GM19372 (cell line): ENCODE data around the gene PCDHGA2.
A peak's percentile ranks its signal among the peaks of the same experiment; 100 is the strongest.
"Not testable (repeated sequence)": the region's sequence is repeated elsewhere in the genome, so short reads cannot be mapped to it uniquely, and the experiment has no call there.

Source experiments
- ATAC-seq: cut with Tn5 transposase; IDR thresholded peaks from one replicate; pipeline ENCODE4 v1.9.1; 2021; ENCODE audit warnings: mild to moderate bottlenecking, low read depth, moderate library complexity; ENCODE audit not compliant: unreplicated experiment

Gene PCDHGA2

DNA sequence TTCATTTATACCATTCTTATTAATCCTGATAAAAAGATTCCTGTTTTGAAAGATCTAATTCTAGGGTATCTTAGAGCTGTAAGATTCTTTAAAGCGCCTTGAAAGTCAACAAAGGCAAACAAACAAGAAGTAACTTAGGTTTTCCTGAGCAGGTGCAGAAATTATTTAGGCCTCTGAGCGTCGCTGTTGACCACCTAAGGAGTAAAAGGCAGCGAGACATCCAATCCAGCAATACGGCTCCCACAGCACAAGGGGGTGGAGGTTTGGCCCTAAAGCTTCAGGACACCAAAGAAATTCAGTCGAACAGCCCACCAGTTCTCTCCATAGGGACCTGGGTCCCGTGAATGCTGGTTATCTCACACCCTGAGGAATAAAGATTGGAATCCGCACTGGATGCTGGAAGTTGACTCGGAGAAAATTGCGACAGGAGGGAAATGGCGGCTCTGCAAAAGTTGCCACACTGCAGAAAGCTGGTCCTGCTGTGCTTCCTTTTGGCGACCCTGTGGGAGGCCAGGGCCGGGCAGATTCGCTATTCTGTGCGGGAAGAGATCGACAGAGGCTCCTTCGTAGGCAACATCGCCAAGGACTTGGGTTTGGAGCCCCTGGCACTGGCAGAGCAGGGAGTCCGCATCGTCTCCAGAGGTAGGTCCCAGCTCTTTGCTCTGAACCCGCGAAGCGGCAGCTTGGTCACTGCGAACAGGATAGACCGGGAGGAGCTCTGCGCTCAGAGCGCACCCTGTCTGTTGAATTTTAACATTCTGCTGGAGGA, at the start of gene PCDHGA2:
TSS of gene PCDHGA2 (plus strand) at position 223 of the 769 bp plus-strand sequence.
- ATAC-seq: no peak

DNA sequence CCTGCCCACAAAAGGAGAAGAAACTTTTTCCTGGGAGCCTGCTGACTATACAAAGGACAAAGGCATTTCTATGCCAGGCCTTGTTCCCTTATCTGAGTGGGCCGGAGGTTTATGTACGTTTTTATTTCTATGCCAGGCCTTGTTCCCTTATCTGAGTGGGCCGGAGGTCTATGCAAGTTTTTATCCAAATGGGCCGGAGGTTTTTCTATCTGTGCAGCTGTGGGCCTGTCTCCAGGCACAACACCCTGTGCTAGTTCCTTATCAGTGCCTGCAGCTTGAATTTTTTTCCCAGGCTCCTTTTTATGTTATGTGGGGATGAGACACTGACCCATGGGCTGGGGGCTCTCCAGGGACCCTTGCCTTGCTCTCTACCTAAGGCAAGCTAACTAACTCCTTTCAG, 40.2 kb upstream of the PCDHGA2 start:
- ATAC-seq: no peak

DNA sequence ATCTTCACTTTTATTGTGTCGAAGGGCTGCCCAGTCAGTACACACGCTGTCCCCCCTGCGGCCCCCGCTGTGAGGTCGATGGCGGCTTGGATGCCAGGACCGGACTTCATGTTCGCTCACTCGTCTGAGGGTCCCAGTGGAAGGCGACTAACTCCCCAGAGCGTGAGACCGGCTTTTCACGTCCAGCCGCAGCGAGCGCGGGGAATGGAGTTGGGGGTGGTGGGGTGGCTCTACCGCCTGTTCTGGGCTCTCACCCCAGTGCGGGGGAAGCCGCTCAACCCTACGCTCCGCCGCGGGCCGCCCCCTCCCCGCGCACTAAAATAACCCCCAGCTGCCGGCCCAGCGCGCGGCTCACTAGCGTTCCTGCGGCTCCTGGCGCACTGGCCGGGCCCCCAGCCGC, 34.8 kb upstream of the PCDHGA2 start, which contains the start of gene SLC25A2:
TSS of gene SLC25A2 (minus strand) at position 294 of the 400 bp plus-strand sequence. CDS start at position 110, 184 bp downstream.
- ATAC-seq: no peak

DNA sequence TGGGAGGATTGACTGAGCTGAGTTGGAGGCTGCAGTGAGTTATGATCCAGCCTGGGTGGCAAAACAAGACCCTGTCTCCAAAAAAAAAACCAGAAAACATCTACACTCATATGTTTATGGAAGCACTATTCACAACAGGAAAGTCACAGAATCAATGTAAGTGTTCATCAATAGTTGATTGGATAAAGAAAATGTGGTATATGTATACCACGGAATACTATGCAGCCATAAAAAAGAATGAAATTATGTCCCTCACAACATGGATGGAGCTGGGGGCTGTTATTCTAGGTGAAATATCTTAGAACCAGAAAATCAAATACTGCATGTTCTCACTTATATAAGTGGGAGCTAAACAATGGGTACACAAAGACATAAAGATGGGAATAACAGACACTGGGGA, 31.9 kb upstream of the PCDHGA2 start:
- ATAC-seq: no peak

DNA sequence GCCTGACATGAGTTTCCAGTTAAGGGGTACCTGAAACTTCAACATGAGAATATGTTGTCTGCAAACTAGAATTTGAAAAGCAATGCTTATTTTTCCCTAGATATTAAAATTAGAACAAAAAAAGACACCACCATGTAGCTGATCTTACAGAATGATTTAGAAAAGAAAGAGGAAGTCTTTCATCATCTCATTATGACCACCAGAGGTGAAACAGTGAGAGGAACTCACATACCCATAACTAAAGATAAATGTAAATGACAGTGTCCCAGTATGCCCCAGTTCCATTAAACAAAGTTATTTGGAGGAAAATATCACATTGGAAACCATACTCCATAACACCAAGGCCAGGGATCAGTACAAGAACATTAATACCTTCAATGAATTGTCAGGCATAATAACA, 24.8 kb upstream of the PCDHGA2 start:
- no peak for ATAC-seq

DNA sequence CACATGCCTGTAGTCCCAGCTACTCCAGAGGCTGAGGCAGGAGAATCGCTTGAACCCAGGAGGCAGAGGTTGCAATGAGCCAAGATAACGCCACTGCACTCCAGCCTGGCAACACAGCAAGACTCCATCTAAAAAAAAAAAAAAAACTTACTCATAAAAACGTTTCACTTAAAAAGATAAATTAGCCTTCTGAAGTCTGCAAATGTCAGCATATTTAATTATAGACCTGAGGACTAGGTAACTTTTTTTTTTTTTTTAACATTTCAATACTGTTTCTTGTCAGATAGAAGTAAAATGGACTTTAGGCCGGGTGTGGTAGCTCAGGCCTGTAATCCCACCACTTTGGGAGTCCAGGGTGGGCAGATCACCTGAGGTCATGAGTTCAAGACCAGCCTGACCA, 21.6 kb upstream of the PCDHGA2 start:
- ATAC-seq: not testable (repeated sequence)

DNA sequence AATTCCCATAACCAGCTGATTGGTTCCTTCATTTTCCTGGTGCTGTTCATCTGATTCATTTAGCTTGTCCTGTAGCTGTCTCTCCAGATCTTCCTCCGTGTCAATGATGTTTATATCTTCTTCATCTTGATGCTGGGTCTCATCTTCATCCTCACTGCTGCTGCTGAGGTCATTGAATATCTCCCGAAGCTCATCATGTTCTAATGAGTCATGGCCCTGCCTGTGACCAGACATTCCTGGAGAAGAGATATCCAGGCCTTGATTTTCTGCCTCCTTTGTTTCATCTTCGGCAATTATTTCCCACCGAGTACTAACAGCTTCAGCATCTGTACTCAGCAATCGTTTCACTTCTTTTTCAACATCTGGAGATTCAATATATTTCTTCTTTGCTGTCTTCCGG, 19.4 kb upstream of the PCDHGA2 start:
- ATAC-seq: no peak

DNA sequence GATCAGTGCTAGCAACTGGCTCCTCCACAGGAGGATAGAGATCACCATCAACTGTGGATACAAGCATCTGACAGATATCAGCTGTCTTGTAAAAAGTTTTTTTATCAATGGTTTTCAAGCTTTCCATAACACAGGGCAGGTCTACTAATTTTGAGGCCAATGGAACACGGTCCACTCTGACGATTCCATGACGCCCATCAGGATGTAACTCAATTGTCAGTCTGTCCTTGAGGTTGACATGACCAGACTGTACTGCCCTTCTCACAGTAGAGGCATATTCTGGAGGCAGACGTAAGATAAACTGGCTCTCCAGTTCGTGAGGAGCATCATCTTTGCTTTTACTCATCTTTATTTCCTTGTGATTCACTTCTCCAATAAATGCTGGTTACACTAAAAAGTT, 18.9 kb upstream of the PCDHGA2 start:
- ATAC-seq: no peak

DNA sequence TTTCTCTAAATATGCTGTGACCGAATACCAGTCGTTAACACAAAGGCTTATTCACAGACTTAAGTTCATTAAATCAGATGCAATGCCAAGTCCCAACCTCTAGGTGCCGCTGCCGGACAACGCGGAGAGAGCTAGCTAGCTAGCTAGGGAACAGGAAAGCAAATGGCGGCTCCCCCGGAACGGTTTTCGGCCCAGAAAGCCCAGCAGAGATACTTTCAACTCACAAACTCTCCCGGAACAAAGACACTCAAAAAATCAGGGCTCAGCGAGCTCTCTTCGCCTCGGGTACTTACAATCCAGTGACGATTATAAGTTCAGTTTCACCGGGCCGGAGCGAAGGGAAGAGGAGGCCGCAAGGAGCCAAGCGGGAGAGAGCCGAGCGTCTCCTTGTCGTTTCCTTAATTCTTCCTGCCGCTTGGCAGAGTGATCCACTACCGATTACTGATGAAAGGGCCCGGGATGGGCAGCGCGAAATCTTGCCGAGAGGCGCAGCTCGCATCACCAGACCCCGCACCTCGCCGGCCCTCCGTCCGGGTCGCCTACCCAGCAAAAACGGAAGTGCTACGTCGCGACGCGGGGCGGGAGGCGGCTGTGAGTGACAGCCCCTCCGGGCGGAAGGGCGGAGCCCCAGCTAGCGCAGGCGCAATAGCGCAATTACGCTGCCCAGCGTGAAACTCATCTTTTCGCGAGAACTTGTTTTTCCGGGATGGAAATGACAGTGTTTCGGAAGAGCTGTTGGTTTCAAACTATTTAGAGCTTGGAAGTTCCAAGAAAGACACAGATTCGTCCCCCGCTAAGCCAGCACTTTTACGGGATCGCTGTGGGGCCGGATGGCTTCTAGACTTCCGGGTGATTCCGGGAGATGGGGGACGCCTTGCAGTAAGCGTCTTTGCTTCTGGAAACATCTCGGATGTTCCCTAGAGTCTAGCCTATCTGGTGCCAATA, 18.1 kb upstream of the PCDHGA2 start, which contains the start of gene TAF7:
TSS of gene TAF7 (minus strand) at position 560 of the 945 bp plus-strand sequence. CDS start 740 bp downstream, outside the sequence.
- ATAC-seq: peak; percentile 93

DNA sequence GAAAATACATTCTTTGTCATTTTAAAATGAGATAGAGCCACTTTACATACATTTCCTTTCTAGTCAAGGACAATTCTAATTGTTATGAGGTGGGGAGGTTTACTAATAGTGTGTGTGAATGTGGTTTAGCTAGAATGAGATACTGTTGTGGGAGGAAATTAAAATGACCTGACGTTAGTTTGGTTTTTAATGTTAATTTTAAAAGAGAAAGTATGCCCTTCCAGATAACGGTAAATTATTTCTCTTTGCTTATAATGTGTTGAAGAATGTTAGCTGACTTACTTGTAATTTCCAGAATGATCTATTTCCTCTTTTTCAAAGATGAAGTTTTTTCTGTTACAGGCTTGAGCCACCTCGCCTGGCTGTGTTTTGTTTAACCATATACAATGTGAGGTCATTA, 16.3 kb upstream of the PCDHGA2 start:
- no peak for ATAC-seq

DNA sequence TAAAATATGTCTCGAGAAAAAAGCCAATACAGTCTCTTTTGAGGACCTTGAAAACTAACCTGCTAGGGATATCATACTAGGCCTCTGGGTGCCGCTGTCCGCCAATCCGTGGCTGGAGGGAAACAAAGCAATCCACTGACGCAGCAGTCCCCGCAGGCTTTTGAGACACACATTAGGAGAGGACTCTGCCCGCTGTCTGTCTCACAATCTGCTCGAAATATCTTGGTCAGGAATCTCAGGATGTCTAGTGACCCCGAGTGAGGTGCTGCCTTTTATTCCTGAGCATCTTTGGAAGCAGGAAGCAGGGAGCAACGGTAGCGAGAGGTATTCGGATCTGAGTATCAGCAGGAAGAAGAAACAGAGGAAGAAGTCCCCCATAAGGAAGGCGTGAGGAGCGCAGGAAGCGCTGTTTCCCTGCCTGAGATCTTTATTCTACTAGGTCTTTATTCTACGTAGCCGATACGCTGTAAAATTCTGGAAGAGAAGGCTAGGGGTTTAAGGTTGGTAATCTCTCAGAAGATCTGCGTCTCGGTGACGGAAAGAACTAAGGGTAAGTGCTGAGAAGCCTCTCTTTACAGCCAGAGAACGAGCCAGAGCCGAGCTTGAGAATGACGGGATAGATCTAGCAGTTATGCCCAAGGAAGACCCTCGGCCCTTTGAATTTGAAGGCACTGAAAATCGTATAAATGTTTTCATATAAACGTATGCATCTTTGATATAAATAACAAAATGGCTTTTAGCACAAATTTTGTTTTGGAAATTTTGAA, 12.3 kb upstream of the PCDHGA2 start:
- ATAC-seq: no peak

DNA sequence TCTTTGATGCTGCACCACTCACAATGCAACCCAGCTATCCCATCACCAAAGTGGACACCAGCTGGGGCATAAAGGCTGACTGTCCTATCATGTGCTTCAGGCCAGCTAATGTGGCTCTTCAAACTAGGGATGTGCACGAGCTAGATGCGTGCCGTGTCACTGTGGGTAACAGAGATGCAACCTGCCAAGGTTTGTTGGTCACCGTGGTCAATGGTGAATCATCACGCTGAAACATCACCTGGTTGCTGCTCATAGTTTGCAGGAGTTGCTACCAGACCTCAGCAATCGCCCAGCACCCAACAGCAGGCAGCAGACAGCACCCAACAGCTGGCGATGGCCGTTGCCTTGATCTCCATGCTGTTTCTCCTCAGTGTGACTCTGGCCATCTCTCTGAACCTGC, 10.3 kb upstream of the PCDHGA2 start:
- no peak for ATAC-seq

DNA sequence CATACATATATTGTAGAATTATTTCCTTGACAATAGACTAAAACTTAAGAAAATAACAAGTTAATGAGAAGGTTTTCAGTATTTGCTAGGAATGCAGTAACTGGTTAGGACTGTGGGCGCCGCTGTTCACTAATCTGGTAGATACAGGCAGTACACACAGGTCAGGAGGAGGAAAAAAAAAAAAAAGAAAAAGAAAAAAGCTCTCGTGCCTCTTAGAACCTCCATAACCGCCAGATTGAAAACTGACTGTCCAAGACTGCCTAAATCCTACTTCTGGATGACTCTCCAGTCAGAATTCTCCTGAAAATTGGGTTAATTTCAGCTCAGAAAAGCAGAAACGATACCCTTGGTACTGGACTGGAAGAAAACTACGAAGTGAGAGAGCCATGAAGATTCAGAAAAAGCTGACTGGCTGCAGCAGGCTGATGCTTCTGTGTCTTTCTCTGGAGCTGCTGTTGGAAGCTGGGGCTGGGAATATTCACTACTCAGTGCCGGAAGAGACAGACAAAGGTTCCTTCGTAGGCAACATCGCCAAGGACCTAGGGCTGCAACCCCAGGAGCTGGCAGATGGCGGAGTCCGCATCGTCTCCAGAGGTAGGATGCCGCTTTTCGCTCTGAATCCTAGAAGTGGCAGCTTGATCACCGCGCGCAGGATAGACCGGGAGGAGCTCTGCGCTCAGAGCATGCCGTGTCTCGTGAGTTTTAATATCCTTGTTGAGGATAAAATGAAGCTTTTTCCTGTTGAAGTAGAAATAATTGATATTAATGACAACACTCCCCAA, 8.1 kb upstream of the PCDHGA2 start, which contains the start of gene PCDHGA1:
TSS of gene PCDHGA1 (plus strand) at position 216 of the 782 bp plus-strand sequence.
- ATAC-seq: no peak

DNA sequence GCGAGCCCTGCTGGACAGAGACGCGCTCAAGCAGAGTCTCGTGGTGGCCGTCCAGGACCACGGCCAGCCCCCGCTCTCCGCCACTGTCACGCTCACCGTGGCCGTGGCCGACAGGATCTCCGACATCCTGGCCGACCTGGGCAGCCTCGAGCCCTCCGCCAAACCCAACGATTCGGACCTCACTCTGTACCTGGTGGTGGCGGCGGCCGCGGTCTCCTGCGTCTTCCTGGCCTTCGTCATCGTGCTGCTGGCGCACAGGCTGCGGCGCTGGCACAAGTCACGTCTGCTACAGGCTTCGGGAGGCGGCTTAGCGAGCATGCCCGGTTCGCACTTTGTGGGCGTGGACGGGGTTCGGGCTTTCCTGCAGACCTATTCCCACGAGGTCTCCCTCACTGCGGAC, 6.0 kb upstream of the PCDHGA2 start:
- ATAC-seq: not testable (repeated sequence)

DNA sequence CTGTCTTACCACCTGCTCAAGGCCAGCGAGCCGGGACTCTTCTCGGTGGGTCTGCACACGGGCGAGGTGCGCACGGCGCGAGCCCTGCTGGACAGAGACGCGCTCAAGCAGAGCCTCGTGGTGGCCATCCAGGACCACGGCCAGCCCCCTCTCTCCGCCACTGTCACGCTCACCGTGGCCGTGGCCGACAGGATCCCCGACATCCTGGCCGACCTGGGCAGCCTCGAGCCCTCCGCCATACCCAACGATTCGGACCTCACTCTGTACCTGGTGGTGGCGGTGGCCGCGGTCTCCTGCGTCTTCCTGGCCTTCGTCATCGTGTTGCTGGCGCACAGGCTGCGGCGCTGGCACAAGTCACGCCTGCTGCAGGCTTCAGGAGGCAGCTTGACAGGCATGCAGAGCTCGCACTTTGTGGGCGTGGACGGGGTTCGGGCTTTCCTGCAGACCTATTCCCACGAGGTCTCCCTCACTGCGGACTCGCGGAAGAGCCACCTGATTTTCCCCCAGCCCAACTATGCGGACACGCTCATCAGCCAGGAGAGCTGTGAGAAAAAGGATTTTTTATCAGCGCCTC, 2.3 kb downstream of the PCDHGA2 start:
- not testable (repeated sequence) for ATAC-seq

DNA sequence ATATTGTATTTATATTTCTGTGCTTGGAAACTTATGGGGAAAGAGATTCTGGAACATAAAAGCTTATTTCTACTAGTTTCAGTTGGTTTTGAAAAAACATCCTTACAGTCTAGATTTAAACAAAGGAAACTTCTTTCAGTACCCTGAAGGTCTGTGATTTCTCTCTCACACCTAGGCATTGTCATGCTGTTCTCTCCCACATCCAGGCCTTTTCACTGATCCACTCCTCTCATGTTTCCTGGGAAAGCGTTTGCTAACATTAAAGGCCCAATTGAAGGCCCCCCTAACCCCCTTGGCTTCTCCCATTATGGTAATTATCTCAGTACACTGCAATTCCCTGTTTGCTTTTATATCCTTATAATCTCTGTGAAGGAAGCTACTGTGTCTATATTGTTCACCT, 4.2 kb downstream of the PCDHGA2 start:
- no peak for ATAC-seq

DNA sequence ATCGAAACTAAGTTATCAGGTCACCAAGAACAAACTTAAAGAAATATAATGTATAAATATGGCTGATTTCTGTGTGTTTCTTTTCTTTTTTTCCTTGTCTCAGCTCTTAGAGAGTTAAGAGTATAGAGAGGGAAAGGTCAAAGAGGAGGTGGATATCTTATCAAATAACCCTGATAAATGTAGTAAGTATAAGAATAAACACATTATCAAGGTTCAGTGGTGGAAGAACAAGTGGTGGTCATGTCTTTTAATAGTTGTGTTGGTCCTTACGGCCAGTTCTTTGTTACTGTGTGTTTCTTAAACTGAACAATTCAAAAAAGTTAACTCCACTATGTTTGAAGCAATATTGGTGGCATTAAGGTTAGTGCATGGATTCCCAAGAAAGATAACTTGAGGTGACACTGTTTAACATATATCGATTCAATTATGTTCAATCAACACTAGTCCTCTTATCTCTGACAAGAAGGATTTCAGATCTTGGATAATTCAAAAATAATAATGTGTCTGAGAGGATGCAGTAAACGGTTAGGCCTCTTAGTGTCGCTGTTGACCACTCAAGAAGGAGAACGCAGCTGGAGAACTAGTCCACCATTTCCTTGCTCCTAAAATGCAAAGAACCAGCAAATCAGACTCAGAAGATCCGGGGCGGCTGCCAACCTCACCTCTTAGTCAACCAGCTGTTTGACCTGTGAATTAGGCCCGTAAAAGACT, 4.8 kb downstream of the PCDHGA2 start, which contains the start of gene PCDHGA3:
TSS of gene PCDHGA3 (plus strand) at position 588 of the 711 bp plus-strand sequence. CDS start 205 bp downstream, outside the sequence.
- no peak for ATAC-seq

DNA sequence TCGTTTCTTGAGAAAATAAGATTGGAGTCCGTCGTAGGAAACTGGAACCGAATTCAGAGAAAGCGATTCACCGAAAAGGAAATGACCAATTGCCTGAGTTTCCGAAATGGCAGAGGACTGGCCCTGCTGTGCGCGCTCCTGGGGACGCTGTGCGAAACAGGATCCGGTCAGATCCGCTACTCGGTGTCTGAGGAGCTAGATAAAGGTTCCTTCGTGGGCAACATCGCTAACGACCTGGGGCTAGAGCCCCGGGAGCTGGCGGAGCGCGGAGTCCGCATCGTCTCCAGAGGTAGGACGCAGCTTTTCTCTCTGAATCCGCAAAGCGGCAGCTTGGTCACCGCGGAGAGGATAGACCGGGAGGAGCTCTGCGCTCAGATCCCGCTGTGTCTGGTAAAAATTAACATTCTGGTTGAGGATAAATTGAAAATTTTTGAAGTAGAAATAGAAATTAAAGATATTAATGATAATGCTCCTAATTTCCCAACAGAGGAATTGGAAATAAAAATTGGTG, 5.4 kb downstream of the PCDHGA2 start:
- ATAC-seq: no peak
